OCI-LY1 (cell line): ENCODE results near the gene CTCFL.

ENCODE experiments used
- H2AFZ ChIP-seq: fragments of 200-600 bp; sonication (generic), shearing (Covaris generic); 2 replicates; pipeline ENCODE4 v1.6.0; 2014; ENCODE audit warnings: antibody characterized with exemption, mild to moderate bottlenecking, low read length
- H3F3A ChIP-seq: fragments of 200-600 bp; sonication (generic), shearing (Covaris generic); 2 replicates; pipeline ENCODE4 v1.6.0; 2014; ENCODE audit warnings: mild to moderate bottlenecking, antibody characterized with exemption, low read length, moderate library complexity; ENCODE audit not compliant: insufficient read depth
- H3K27ac ChIP-seq: fragments of 200-600 bp; sonication (generic); 2 replicates; pipeline ENCODE4 v1.5.1; 2014; ENCODE audit warnings: low read length, mixed run types, mild to moderate bottlenecking, low read depth; ENCODE audit not compliant: poor library complexity, severe bottlenecking
- H3K27me3 ChIP-seq: fragments of 200-600 bp; sonication (generic); 2 replicates; pipeline ENCODE4 v1.6.0; 2014; ENCODE audit warnings: antibody characterized with exemption, mild to moderate bottlenecking, low read length, moderate library complexity; ENCODE audit not compliant: insufficient read depth
- H3K36me3 ChIP-seq: fragments of 200-600 bp; sonication (generic); 2 replicates; pipeline ENCODE4 v1.6.1; 2014; ENCODE audit warnings: mild to moderate bottlenecking, antibody characterized with exemption, low read length, moderate library complexity, mixed read lengths; ENCODE audit not compliant: insufficient read depth
- H3K4me1 ChIP-seq: fragments of 200-600 bp; sonication (generic); 2 replicates; pipeline ENCODE4 v1.5.1; 2014; ENCODE audit warnings: mild to moderate bottlenecking, low read length, moderate library complexity; ENCODE audit not compliant: insufficient read depth, severe bottlenecking
- H3K4me2 ChIP-seq: fragments of 200-600 bp; sonication (generic), shearing (Covaris generic); 2 replicates; pipeline ENCODE4 v1.6.1; 2014; ENCODE audit warnings: low read length
- H3K4me3 ChIP-seq: fragments of 200-600 bp; sonication (generic); 2 replicates; pipeline ENCODE4 v1.5.1; 2014; ENCODE audit warnings: low read length, low read depth, mild to moderate bottlenecking, mixed read lengths; ENCODE audit not compliant: poor library complexity, severe bottlenecking
- H3K79me2 ChIP-seq: fragments of 200-600 bp; shearing (Covaris generic); 2 replicates; pipeline ENCODE4 v1.6.1; 2016; ENCODE audit warnings: mixed run types, low read length, mixed read lengths; ENCODE audit not compliant: insufficient read depth
- H3K9ac ChIP-seq: fragments of 200-600 bp; sonication (generic), shearing (Covaris generic); 2 replicates; pipeline ENCODE4 v1.6.1; 2014; ENCODE audit warnings: mild to moderate bottlenecking, low read length, mixed read lengths
- H3K9me2 ChIP-seq: fragments of 200-600 bp; sonication (generic), shearing (Covaris generic); 2 replicates; pipeline ENCODE4 v1.6.1; 2014; ENCODE audit warnings: low read depth, mild to moderate bottlenecking, low read length, mixed read lengths
- H3K9me3 ChIP-seq: fragments of 200-600 bp; shearing (Covaris generic); 2 replicates; pipeline ENCODE4 v1.6.1; 2014; ENCODE audit warnings: low read length, mixed read lengths
- H4K20me1 ChIP-seq: fragments of 200-600 bp; sonication (generic), shearing (Covaris generic); 2 replicates; pipeline ENCODE4 v1.6.0; 2016; ENCODE audit warnings: mild to moderate bottlenecking, low read length; ENCODE audit not compliant: insufficient read depth
- CTCF ChIP-seq: fragments of 200-600 bp; sonication (generic), shearing (Covaris generic); IDR thresholded peaks from 2 replicates; pipeline ENCODE4 v1.5.1; 2017; ENCODE audit warnings: mild to moderate bottlenecking, antibody characterized with exemption, low read length, moderate library complexity, mixed read lengths
- EZH2 ChIP-seq: fragments of 200-600 bp; sonication (generic), shearing (Covaris generic); IDR thresholded peaks from 2 replicates; pipeline ENCODE4 v1.8.0; 2017; ENCODE audit warnings: borderline replicate concordance, mixed run types, mild to moderate bottlenecking, antibody characterized with exemption, low read length, moderate library complexity, mixed read lengths

Gene CTCFL

DNA sequence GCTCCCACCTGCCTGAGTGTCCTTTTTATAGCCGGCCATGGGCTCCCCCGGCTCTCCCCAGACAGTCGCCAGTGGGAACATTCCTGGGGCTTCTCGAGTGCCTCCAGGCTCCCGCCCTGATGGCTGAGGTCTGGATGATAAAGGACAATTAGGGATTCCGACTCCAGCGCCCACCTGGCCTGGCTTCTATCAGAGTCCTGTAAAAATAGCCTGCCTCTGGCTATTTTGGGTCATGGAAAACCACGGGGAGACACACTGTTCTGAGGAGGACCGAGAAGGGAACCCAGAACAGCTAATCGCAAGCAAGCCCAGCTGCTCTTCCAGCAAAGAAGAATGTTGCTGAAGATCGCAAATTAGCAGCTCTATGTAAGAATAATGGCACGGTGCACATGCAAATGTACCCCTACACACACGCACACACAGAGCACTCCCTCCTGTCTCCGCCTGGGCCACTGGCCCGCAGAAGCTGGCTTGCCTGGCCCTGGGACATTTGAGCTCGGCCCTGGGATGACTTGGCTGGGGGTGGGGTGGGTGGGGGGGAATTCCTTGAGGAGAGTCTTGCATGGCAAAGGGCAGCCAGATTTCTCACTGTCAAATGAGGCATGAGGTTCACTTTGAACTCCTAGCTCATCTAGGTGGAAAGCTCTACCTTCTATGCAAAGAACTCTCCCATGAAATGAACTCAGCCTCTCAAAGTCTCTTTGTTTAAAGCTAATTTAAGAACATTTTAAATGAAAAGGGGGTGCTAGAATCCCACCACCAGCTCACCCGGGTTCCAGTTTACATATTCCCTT lies 55.3 kb downstream of the CTCFL start:
- H3F3A ChIP-seq, result no peaks in the 10 kb centered on the region
- H4K20me1 ChIP-seq, result no peaks in the 10 kb centered on the region
- TF ChIP-seq CTCF (no peak), EZH2 (no peak)
- H3K79me2 ChIP-seq, result no peaks in the 10 kb centered on the region
- H3K9me3 ChIP-seq, result no peaks in the 10 kb centered on the region
- no peaks in the 10 kb centered on the region for H3K9me2 ChIP-seq
- H3K4me2 ChIP-seq, result peak overlapping the region; percentile 77
- peak overlapping the region; percentile 84 for H3K9ac ChIP-seq
- no peak overlapping the region for H2AFZ ChIP-seq
- H3K36me3 ChIP-seq, result no peaks in the 10 kb centered on the region
- H3K27me3 ChIP-seq, result no peaks in the 10 kb centered on the region
- peaks cover 77% of the 10 kb centered on the region for H3K4me1 ChIP-seq
- peak overlapping the region; percentile 98 for H3K27ac ChIP-seq
- H3K4me3 ChIP-seq, result peak overlapping the region; percentile 58

GRCh38 chr20:57468523-57469417 lies 56.2 kb downstream of the CTCFL start:
- no peaks in the 10 kb centered on the region for H3K9me2 ChIP-seq
- H2AFZ ChIP-seq, result no peak overlapping the region
- no peaks in the 10 kb centered on the region for H3F3A ChIP-seq
- H3K9ac ChIP-seq, result peak overlapping the region; percentile 84
- no peaks in the 10 kb centered on the region for H3K79me2 ChIP-seq
- H3K4me2 ChIP-seq, result peak overlapping the region; percentile 77
- H3K4me3 ChIP-seq, result peak overlapping the region; percentile 58
- peaks cover 77% of the 10 kb centered on the region for H3K4me1 ChIP-seq
- H3K36me3 ChIP-seq, result no peaks in the 10 kb centered on the region
- H3K27me3 ChIP-seq, result no peaks in the 10 kb centered on the region
- H4K20me1 ChIP-seq, result no peaks in the 10 kb centered on the region
- peak overlapping the region; percentile 98 for H3K27ac ChIP-seq
- no peak for TF ChIP-seq EZH2
- TF ChIP-seq CTCF, result 0 out of 2 replicates have a peak, but pooled peaks have one; percentile 5
- no peaks in the 10 kb centered on the region for H3K9me3 ChIP-seq

DNA sequence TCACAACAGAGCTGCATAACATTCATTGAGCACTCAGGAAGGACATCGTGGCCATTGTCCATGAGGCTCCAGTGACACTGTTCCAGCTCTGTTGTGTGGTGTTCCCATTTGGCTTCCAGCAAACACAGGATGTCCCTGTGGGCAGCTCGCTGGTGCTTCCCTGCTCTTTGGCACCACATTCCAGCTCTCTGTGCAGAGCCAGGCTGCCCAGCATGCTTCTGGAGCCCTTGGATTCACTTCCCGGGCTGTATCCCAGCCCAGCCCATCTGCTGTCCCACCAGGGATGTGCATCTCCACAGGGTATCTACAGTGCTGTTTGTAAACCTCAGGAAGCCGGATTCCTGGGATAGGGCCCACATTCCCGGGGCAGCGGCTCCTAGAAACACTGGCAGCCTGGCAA lies 57.2 kb downstream of the CTCFL start:
- Histone ChIP-seq H3K4me3 (peak overlapping the region; percentile 20), H3K27me3 (no peaks in the 10 kb centered on the region), H3F3A (no peaks in the 10 kb centered on the region), H3K9me3 (no peaks in the 10 kb centered on the region), H2AFZ (no peak overlapping the region), H3K27ac (peak overlapping the region; percentile 98), H3K4me1 (peaks cover 69% of the 10 kb centered on the region), H3K9ac (peak overlapping the region; percentile 26; the same call in 1 of the 2 replicates), H3K79me2 (no peaks in the 10 kb centered on the region), H3K4me2 (peak overlapping the region; percentile 77; the same call in 1 of the 2 replicates), H3K9me2 (no peaks in the 10 kb centered on the region), H3K36me3 (no peaks in the 10 kb centered on the region), H4K20me1 (no peaks in the 10 kb centered on the region)
- TF ChIP-seq EZH2, result no peak
- TF ChIP-seq CTCF, result no peak
